ENCODE results near the gene NRN1L. TPM values are rescaled to one million over a fixed set of nuclear protein-coding genes. Genes with fewer than 3 reads are reported as not detected.

Gene NRN1L
- total RNA-seq, 1 experiment from 2014 or later: 1.4 TPM

DNA sequence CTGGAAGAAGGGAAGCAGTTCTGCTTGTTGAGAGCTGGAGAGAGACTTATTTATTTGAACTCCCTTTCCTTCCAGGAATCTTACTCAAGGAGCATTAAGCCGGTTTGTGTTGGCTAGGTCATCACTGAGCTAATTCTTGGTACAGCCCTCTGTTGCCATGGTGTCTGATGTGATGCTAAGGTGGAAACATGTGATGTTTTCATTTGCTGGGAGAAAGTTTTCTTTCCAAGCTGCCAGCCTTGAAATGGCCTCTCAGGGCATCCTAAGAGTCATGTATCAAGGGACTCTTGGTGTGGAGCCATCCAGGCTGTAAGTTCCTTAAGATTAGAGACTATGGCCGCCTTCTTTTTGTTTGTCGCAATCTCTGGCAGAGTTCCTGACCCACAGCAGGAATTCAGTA lies 12.5 kb downstream of the NRN1L start:
- no peaks in the 10 kb centered on the region for H4K20me1 ChIP-seq (ENCODE audit: insufficient read depth)
- H3K4me1 ChIP-seq (ENCODE audit: control insufficient read depth in 1 of 2, insufficient read depth in 2 of 2, low read length in 2 of 2): peaks cover 13% of the 10 kb centered on the region in 2 experiments
- no peaks in the 10 kb centered on the region for H3K9me2 ChIP-seq (ENCODE audit: insufficient read depth)
- ChIA-PET POLR2A (no interaction called here), CTCF (no interaction called here), RAD21 (ENCODE audit: low non-redundant PET in 1 of 2, low total read pairs in 2 of 2, uncharacterized antibody in 2 of 2, unreplicated experiment in 2 of 2) (no interaction called here)
- H2AFZ ChIP-seq (ENCODE audit: low read depth, low read length, poor library complexity, severe bottlenecking): no peak overlapping the region
- H3K79me2 ChIP-seq (ENCODE audit: insufficient read depth, low read length): peaks cover 48% of the 10 kb centered on the region
- H3K9me3 ChIP-seq (ENCODE audit: control insufficient read depth in 1 of 2, insufficient read depth in 1 of 2, low read depth in 1 of 2, low read length in 2 of 2): no peaks in the 10 kb centered on the region
- TF ChIP-seq SIN3A (IDR thresholded peaks at IDR 0.05; ENCODE audit: low read depth) (no peak), EZH2 (IDR thresholded peaks at IDR 0.05) (no peak), EZH2phosphoT487 (IDR thresholded peaks at IDR 0.05; ENCODE audit: borderline replicate concordance) (no peak), TCF7L2 (IDR thresholded peaks at IDR 0.05; ENCODE audit: borderline replicate concordance, extremely low read depth, insufficient read depth, insufficient read length) (no peak), POLR2AphosphoS5 (IDR thresholded peaks at IDR 0.05; ENCODE audit: low read depth, low read length) (no peak), EGR1 (IDR thresholded peaks at IDR 0.05; ENCODE audit: low read depth) (no peak), ELF1 (IDR thresholded peaks at IDR 0.05; ENCODE audit: borderline replicate concordance, low read depth) (no peak), FOSL1 (IDR thresholded peaks at IDR 0.05; ENCODE audit: low read depth) (no peak), JUND (IDR thresholded peaks at IDR 0.05) (no peak), CBX3 (IDR thresholded peaks at IDR 0.05; ENCODE audit: low read depth) (no peak), ZNF274 (IDR thresholded peaks at IDR 0.05; ENCODE audit: low read depth, low read length) (no peak), CEBPB (IDR thresholded peaks at IDR 0.05; ENCODE audit: low read depth) (no peak), SP1 (IDR thresholded peaks at IDR 0.05; ENCODE audit: low read depth) (no peak), RAD21 (IDR thresholded peaks at IDR 0.05; ENCODE audit: low read depth) (no peak)
- TF ChIP-seq, protein P1, sequence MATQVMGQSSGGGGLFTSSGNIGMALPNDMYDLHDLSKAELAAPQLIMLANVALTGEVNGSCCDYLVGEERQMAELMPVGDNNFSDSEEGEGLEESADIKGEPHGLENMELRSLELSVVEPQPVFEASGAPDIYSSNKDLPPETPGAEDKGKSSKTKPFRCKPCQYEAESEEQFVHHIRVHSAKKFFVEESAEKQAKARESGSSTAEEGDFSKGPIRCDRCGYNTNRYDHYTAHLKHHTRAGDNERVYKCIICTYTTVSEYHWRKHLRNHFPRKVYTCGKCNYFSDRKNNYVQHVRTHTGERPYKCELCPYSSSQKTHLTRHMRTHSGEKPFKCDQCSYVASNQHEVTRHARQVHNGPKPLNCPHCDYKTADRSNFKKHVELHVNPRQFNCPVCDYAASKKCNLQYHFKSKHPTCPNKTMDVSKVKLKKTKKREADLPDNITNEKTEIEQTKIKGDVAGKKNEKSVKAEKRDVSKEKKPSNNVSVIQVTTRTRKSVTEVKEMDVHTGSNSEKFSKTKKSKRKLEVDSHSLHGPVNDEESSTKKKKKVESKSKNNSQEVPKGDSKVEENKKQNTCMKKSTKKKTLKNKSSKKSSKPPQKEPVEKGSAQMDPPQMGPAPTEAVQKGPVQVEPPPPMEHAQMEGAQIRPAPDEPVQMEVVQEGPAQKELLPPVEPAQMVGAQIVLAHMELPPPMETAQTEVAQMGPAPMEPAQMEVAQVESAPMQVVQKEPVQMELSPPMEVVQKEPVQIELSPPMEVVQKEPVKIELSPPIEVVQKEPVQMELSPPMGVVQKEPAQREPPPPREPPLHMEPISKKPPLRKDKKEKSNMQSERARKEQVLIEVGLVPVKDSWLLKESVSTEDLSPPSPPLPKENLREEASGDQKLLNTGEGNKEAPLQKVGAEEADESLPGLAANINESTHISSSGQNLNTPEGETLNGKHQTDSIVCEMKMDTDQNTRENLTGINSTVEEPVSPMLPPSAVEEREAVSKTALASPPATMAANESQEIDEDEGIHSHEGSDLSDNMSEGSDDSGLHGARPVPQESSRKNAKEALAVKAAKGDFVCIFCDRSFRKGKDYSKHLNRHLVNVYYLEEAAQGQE (IDR thresholded peaks at IDR 0.05; ENCODE audit: low read depth): no peak
- TF ChIP-seq, protein P2, sequence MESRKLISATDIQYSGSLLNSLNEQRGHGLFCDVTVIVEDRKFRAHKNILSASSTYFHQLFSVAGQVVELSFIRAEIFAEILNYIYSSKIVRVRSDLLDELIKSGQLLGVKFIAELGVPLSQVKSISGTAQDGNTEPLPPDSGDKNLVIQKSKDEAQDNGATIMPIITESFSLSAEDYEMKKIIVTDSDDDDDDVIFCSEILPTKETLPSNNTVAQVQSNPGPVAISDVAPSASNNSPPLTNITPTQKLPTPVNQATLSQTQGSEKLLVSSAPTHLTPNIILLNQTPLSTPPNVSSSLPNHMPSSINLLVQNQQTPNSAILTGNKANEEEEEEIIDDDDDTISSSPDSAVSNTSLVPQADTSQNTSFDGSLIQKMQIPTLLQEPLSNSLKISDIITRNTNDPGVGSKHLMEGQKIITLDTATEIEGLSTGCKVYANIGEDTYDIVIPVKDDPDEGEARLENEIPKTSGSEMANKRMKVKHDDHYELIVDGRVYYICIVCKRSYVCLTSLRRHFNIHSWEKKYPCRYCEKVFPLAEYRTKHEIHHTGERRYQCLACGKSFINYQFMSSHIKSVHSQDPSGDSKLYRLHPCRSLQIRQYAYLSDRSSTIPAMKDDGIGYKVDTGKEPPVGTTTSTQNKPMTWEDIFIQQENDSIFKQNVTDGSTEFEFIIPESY (IDR thresholded peaks at IDR 0.05; ENCODE audit: extremely low read depth, insufficient replicate concordance, low read length): no peak
- TF ChIP-seq, protein P3, sequence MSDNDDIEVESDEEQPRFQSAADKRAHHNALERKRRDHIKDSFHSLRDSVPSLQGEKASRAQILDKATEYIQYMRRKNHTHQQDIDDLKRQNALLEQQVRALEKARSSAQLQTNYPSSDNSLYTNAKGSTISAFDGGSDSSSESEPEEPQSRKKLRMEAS (IDR thresholded peaks at IDR 0.05): no peak
- TF ChIP-seq, protein P4, sequence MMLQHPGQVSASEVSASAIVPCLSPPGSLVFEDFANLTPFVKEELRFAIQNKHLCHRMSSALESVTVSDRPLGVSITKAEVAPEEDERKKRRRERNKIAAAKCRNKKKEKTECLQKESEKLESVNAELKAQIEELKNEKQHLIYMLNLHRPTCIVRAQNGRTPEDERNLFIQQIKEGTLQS (IDR thresholded peaks at IDR 0.05): no peak
- H3K4me3 ChIP-seq (replicated peaks in 1 of 2; ENCODE audit: low read depth in 1 of 2, low read length in 2 of 2): no peak overlapping the region
- no peaks in the 10 kb centered on the region for H3K36me3 ChIP-seq (ENCODE audit: control insufficient read depth in 1 of 2, insufficient read depth in 2 of 2, low read length in 2 of 2)
- no peak overlapping the region for H3K27ac ChIP-seq (ENCODE audit: low read depth, low read length)
- H3K4me2 ChIP-seq (ENCODE audit: low read length): no peak overlapping the region
- no TSS peak for BruUV-seq (replicated peaks)
- DNase-seq (ENCODE audit: low read depth, low spot score): no peak
- H3K9ac ChIP-seq (ENCODE audit: low read length): no peak overlapping the region
- intact Hi-C loops (cut with micrococcal nuclease): no loop called here
- ATAC-seq: no peak
- H3K27me3 ChIP-seq (ENCODE audit: insufficient read depth, low read length): no peaks in the 10 kb centered on the region

Data from HCT116 (cell line).